ENCODE results near the gene CCDC136.

Gene CCDC136

GRCh38 chr7:128777156-128778123, 14.3 kb upstream of the CCDC136 start:
- DNase-seq (ENCODE audit: low spot score): no peak

- DNase-seq (ENCODE audit: low spot score): no peak
Measured at GRCh38 chr7:128778946-128779345, 12.8 kb upstream of the CCDC136 start.

GRCh38 chr7:128781126-128781525, 10.6 kb upstream of the CCDC136 start:
- no peak for DNase-seq (ENCODE audit: low spot score)

GRCh38 chr7:128781851-128782250, 9.9 kb upstream of the CCDC136 start:
- DNase-seq (ENCODE audit: low spot score): no peak

- DNase-seq (ENCODE audit: low spot score): no peak
Measured at GRCh38 chr7:128783143-128783861, 8.5 kb upstream of the CCDC136 start.

- DNase-seq (ENCODE audit: low spot score): no peak
Measured at GRCh38 chr7:128785738-128786137, 6.0 kb upstream of the CCDC136 start.

- no peak for DNase-seq (ENCODE audit: low spot score)
Measured at GRCh38 chr7:128788446-128789412, 3.0 kb upstream of the CCDC136 start.

- no peak for DNase-seq (ENCODE audit: low spot score)
Measured at GRCh38 chr7:128790315-128791041, 1.3 kb upstream of the CCDC136 start.

GRCh38 chr7:128791972-128792327, 182 bp downstream of the CCDC136 start:
- DNase-seq (ENCODE audit: low spot score): no peak

GRCh38 chr7:128792471-128793180, 858 bp downstream of the CCDC136 start:
- DNase-seq (ENCODE audit: low spot score): no peak

- no peak for DNase-seq (ENCODE audit: low spot score)
Measured at GRCh38 chr7:128793181-128793547, 1.4 kb downstream of the CCDC136 start.

- no peak for DNase-seq (ENCODE audit: low spot score)
Measured at GRCh38 chr7:128794020-128794419, 2.3 kb downstream of the CCDC136 start.

GRCh38 chr7:128794436-128794835, 2.7 kb downstream of the CCDC136 start:
- no peak for DNase-seq (ENCODE audit: low spot score)

GRCh38 chr7:128795129-128795528, 3.4 kb downstream of the CCDC136 start:
- no peak for DNase-seq (ENCODE audit: low spot score)

GRCh38 chr7:128796327-128796726, 4.6 kb downstream of the CCDC136 start:
- no peak for DNase-seq (ENCODE audit: low spot score)

- DNase-seq (ENCODE audit: low spot score): no peak
Measured at GRCh38 chr7:128799451-128799850, 7.7 kb downstream of the CCDC136 start.

GRCh38 chr7:128800567-128800966, 8.8 kb downstream of the CCDC136 start:
- DNase-seq (ENCODE audit: low spot score): no peak

- DNase-seq (ENCODE audit: low spot score): no peak
Measured at GRCh38 chr7:128801003-128801402, 9.2 kb downstream of the CCDC136 start.

- DNase-seq (ENCODE audit: low spot score): no peak
Measured at GRCh38 chr7:128801667-128802418, 10.1 kb downstream of the CCDC136 start.

GRCh38 chr7:128804484-128804883, 12.7 kb downstream of the CCDC136 start:
- no peak for DNase-seq (ENCODE audit: low spot score)

All from HuH-7 (cell line).